ENCODE results near the gene IQSEC1. TPM values are rescaled to one million over a fixed set of nuclear protein-coding genes. Genes with fewer than 3 reads are reported as not detected.

The IQSEC1 gene
- total RNA-seq, 4 donors from 2014 or later: 33.6 to 72.0 (median 55.9) TPM

GRCh38 chr3:12964711-12965612 is 108.3 kb downstream of the IQSEC1 start:
- no peak for TF ChIP-seq CTCF (IDR thresholded peaks at IDR 0.05)
- DNase-seq (ENCODE audit: low spot score) (no peak), ATAC-seq (ENCODE audit: low FRiP score) (no peak)

- no peak for TF ChIP-seq CTCF (IDR thresholded peaks at IDR 0.05)
- ATAC-seq (ENCODE audit: low FRiP score): no peak
- no peak for DNase-seq (ENCODE audit: low spot score)
Measured at GRCh38 chr3:12963922-12964701, 109.1 kb downstream of the IQSEC1 start.

GRCh38 chr3:12963231-12963896 is 109.9 kb downstream of the IQSEC1 start:
- ATAC-seq (ENCODE audit: low FRiP score): no peak
- DNase-seq (ENCODE audit: low spot score): no peak
- no peak for TF ChIP-seq CTCF (IDR thresholded peaks at IDR 0.05)

- ATAC-seq (ENCODE audit: low FRiP score) (no peak), DNase-seq (ENCODE audit: low spot score) (no peak)
- no peak for TF ChIP-seq CTCF (IDR thresholded peaks at IDR 0.05)
Measured at GRCh38 chr3:12962292-12962691, 110.9 kb downstream of the IQSEC1 start.

- TF ChIP-seq CTCF (IDR thresholded peaks at IDR 0.05): no peak
- DNase-seq (ENCODE audit: low spot score) (no peak), ATAC-seq (ENCODE audit: low FRiP score) (no peak)
Measured at GRCh38 chr3:12961697-12962036, 111.6 kb downstream of the IQSEC1 start.

- DNase-seq (ENCODE audit: low spot score) (no peak), ATAC-seq (ENCODE audit: low FRiP score) (no peak)
- TF ChIP-seq CTCF (IDR thresholded peaks at IDR 0.05): no peak
Measured at GRCh38 chr3:12961007-12961696, 112.1 kb downstream of the IQSEC1 start.

Data from omental fat pad (tissue), 4 donors.